Ishikawa (cell line): ENCODE measurements around the gene STIMATE.

Experiments used
- CEBPB ChIP-seq: IDR thresholded peaks from 2 replicates; pipeline ENCODE4 v1.6.1; 2012
- CREB1 ChIP-seq: IDR thresholded peaks from 2 replicates; pipeline ENCODE4 v1.6.1; 2012; ENCODE audit warnings: low read depth
- EGR1 ChIP-seq: IDR thresholded peaks from 2 replicates; pipeline ENCODE4 v1.6.1; 2012
- EP300 ChIP-seq: IDR thresholded peaks from 2 replicates; pipeline ENCODE4 v1.6.1; 2012; ENCODE audit warnings: borderline replicate concordance
- FOXM1 ChIP-seq: IDR thresholded peaks from 2 replicates; pipeline ENCODE4 v1.6.1; 2012; ENCODE audit warnings: low read depth, borderline replicate concordance
- NFIC ChIP-seq: IDR thresholded peaks from 2 replicates; pipeline ENCODE4 v1.6.1; 2012
- RAD21 ChIP-seq: IDR thresholded peaks from 2 replicates; pipeline ENCODE4 v1.6.1; 2012; ENCODE audit warnings: low read depth
- TAF1 ChIP-seq: IDR thresholded peaks from 2 replicates; pipeline ENCODE4 v1.6.1; 2012; ENCODE audit warnings: low read depth, mild to moderate bottlenecking
- TCF12 ChIP-seq: IDR thresholded peaks from 2 replicates; pipeline ENCODE4 v1.6.1; 2012; ENCODE audit warnings: low read depth
- TEAD4 ChIP-seq: IDR thresholded peaks from 2 replicates; pipeline ENCODE4 v1.6.1; 2012
- YY1 ChIP-seq: IDR thresholded peaks from 2 replicates; pipeline ENCODE4 v1.6.1; 2012; ENCODE audit warnings: low read depth
- ZBTB7A ChIP-seq: IDR thresholded peaks from 2 replicates; pipeline ENCODE4 v1.6.1; 2012; ENCODE audit warnings: low read depth
- TF ChIP-seq, protein P1 (sequence below): IDR thresholded peaks from 2 replicates; pipeline ENCODE4 v1.6.1; 2012
- TF ChIP-seq, protein P2 (sequence below): IDR thresholded peaks from 2 replicates; pipeline ENCODE4 v1.6.1; 2012; ENCODE audit warnings: low read depth, mild to moderate bottlenecking
- TF ChIP-seq, protein P3 (sequence below): IDR thresholded peaks from 2 replicates; pipeline ENCODE4 v1.6.1; 2012

STIMATE gene

DNA sequence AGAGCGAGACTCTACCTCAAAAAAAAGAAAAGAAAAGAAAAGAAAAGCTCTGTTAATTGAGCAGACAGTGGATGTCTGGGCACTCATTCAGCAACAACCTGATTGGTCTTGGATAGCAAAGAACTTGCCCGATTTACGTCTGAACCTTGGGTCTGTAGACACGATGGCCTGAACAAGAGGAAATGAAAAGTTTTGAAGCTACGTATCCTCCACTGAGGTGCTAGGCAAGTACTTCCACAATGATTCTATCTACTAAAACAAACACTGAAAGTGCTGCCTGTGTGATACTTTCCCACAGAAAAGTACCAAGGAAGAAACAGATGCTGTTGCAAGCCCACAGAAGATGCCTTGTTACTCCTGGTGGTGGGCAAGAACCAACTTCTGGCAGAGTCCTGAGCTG is 40.7 kb downstream of the STIMATE start:
- TF ChIP-seq, protein P1, sequence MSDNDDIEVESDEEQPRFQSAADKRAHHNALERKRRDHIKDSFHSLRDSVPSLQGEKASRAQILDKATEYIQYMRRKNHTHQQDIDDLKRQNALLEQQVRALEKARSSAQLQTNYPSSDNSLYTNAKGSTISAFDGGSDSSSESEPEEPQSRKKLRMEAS, result no peak
- TF ChIP-seq EGR1 (no peak), CREB1 (no peak), NFIC (no peak), TAF1 (no peak), YY1 (no peak), TCF12 (no peak), EP300 (no peak), CEBPB (no peak), TEAD4 (no peak), FOXM1 (no peak), RAD21 (no peak), ZBTB7A (no peak)
- TF ChIP-seq, protein P2, sequence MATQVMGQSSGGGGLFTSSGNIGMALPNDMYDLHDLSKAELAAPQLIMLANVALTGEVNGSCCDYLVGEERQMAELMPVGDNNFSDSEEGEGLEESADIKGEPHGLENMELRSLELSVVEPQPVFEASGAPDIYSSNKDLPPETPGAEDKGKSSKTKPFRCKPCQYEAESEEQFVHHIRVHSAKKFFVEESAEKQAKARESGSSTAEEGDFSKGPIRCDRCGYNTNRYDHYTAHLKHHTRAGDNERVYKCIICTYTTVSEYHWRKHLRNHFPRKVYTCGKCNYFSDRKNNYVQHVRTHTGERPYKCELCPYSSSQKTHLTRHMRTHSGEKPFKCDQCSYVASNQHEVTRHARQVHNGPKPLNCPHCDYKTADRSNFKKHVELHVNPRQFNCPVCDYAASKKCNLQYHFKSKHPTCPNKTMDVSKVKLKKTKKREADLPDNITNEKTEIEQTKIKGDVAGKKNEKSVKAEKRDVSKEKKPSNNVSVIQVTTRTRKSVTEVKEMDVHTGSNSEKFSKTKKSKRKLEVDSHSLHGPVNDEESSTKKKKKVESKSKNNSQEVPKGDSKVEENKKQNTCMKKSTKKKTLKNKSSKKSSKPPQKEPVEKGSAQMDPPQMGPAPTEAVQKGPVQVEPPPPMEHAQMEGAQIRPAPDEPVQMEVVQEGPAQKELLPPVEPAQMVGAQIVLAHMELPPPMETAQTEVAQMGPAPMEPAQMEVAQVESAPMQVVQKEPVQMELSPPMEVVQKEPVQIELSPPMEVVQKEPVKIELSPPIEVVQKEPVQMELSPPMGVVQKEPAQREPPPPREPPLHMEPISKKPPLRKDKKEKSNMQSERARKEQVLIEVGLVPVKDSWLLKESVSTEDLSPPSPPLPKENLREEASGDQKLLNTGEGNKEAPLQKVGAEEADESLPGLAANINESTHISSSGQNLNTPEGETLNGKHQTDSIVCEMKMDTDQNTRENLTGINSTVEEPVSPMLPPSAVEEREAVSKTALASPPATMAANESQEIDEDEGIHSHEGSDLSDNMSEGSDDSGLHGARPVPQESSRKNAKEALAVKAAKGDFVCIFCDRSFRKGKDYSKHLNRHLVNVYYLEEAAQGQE, result no peak
- TF ChIP-seq, protein P3, sequence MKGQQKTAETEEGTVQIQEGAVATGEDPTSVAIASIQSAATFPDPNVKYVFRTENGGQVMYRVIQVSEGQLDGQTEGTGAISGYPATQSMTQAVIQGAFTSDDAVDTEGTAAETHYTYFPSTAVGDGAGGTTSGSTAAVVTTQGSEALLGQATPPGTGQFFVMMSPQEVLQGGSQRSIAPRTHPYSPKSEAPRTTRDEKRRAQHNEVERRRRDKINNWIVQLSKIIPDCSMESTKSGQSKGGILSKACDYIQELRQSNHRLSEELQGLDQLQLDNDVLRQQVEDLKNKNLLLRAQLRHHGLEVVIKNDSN, result no peak

DNA sequence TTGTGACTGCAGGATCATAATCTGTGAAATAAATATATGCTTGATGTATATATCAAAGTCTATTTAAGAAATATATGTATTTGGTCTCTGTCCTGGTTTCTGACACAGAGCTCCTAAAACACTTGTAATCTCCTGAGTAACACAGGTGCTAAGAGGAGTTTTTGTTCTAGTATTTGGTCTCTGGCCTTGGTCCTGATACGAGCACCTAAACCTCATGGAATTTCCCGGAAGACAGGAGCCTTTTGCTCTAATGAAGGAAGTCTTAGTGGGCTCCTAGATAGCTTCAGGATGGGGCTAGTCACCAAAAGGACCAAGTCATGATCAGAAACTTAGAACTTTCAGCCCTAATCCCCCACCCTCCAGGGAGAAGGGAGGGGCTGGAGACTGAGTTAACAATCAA is 43.3 kb downstream of the STIMATE start:
- no peak for TF ChIP-seq TAF1
- TF ChIP-seq, protein P2, result peak; percentile 83
- no peak for TF ChIP-seq CEBPB
- TF ChIP-seq RAD21, result no peak

DNA sequence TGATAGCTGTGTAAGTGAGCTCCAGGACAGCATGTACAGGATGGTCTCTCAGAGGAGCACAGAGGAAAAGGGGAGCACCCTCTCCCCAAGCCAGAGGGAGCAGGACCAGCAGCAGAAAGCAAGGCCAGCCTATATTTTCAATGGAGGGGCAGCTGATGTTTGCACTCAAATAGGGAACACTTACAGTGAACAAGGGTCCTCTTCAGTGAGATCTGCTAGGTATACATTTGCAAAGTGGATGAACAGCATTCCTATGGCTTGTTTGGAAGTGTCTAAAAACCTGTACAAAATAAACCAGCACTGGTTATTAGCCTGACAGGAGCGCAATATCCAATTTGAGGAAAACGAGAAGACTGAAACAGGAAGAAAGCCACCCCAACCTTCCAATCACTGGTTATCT is 44.9 kb downstream of the STIMATE start:
- TF ChIP-seq TAF1 (no peak), CREB1 (no peak), EGR1 (no peak), TEAD4 (no peak), NFIC (no peak), CEBPB (no peak), EP300 (no peak), ZBTB7A (no peak), FOXM1 (no peak), YY1 (no peak)
- TF ChIP-seq, protein P1, result no peak

DNA sequence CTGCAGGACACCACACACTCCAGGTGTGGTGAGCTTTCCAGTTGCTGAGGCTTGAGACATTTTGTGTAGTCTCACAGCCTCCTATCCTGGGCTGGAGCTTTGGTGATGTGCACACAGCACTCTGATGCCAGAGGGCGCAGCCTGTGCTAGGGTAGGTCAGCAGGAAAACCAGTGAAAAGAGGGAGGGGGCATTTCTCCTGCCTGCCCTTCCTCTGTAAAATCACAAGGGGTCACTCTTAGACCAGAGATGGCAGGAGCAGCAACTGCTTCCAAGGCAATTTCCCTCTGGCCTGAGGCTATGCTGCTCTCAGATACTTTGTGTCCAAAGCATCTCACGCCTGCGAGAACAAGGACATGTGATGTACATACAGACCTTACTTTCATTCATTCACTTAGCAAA is 46.0 kb downstream of the STIMATE start:
- TF ChIP-seq, protein P1, result no peak
- TF ChIP-seq RAD21, result peak; percentile 81

DNA sequence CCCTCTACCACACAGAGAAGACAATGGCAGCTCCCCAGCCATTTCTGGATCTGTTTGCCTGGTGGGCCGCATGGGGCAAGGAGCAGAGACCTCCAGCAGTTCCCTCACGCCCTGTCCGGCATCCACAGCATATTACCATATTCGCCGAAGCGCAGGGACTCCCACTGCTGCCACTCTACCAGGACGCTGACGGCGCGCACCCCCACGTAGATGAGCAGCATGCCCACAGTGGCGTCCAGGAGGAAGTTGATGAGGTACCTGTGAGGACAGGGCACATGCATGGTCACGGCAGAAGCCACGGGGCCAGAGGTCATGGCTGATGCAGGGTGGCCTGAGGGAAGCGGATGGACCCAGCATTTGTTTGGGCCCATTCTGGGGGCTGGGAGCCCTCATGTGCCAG is 47.7 kb downstream of the STIMATE start:
- TF ChIP-seq, protein P1, result no peak
- no peak for TF ChIP-seq EGR1
- TF ChIP-seq CREB1, result no peak
- TF ChIP-seq, protein P3, result no peak
- TF ChIP-seq TCF12, result no peak
- TF ChIP-seq FOXM1, result no peak

DNA sequence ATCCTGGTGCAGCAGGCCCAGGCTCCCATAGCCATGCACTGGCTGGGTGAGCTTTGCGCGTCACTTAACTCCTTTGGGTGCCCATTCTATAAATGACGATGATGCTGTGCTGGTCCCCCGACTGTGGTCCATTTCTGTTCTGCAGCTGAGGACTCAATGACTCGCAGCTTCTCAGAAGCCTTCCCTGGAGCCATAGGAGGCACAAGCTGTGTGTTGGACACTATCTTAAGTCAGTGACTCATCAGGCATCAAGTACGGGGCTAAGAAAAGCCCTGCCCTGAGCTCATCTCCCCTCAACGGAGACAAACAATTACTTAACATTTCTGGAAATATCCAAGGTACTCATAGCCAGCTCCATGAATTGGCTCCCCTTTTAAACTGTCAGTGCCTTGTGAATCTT is 48.7 kb downstream of the STIMATE start:
- TF ChIP-seq RAD21 (no peak), CEBPB (no peak), TEAD4 (no peak), NFIC (no peak), YY1 (no peak), TCF12 (no peak), EP300 (no peak), ZBTB7A (no peak), CREB1 (no peak), EGR1 (no peak), TAF1 (no peak), FOXM1 (no peak)
- TF ChIP-seq, protein P1, result no peak
- TF ChIP-seq, protein P2, result no peak
- TF ChIP-seq, protein P3, result no peak
